B cell (primary cell): Measurements from ENCODE around the gene RAD17. TPM values are rescaled to one million over a fixed set of nuclear protein-coding genes. Genes with fewer than 3 reads are reported as not detected.
A peak's percentile ranks its signal among the peaks of the same experiment; 100 is the strongest.

Source experiments
- ATAC-seq: fragments of 200-7000 bp; cut with Tn5 transposase; one replicate; pipeline ENCODE4 v1.10.0; 2021; ENCODE audit warnings: low read depth, mild to moderate bottlenecking, moderate number of reproducible peaks, moderate library complexity
- CTCF ChIA-PET: fragments of 350-600 bp; sonication (Branson Sonifier 250); formaldehyde crosslinking; loops from one replicate; lab custom pipeline; 2021; ENCODE audit warnings: antibody characterized with exemption, inconsistent platforms; lab: Charles Lee
- POLR2A ChIA-PET: fragments of 350-600 bp; sonication (Branson Sonifier 250); formaldehyde crosslinking; loops from one replicate; lab custom pipeline; 2021; ENCODE audit warnings: antibody characterized with exemption; lab: Charles Lee
- DNase-seq: peaks from one replicate; pipeline ENCODE4 v3.0.0; 2013
- H2AFZ ChIP-seq: 2 replicates; pipeline ENCODE4 v1.6.1; 2012; ENCODE audit warnings: mild to moderate bottlenecking, low read depth, low read length; ENCODE audit not compliant: insufficient read depth, poor library complexity, severe bottlenecking
- H3K27ac ChIP-seq, 2 donors: 1 replicate in 1 of 2; 2 replicates in 1 of 2; pipeline ENCODE4 v1.5.1; 2012 to 2013; ENCODE audit warnings: low read length in 2 of 2, mild to moderate bottlenecking in 2 of 2, moderate library complexity in 1 of 2
- H3K27me3 ChIP-seq, 4 experiments: fragments of 200-600 bp in 1 of 4; sonication (generic) in 1 of 4; replicated peaks in 1 of 4; 1 replicate in 2 of 4; 2 replicates in 2 of 4; pipeline versions ENCODE4 v1.6.1 to v1.7.0; 2013 to 2016; ENCODE audit warnings: low read length in 3 of 4, mild to moderate bottlenecking in 2 of 4, mixed read lengths in 1 of 4, moderate library complexity in 1 of 4; ENCODE audit not compliant: insufficient read depth in 4 of 4, control insufficient read depth in 3 of 4; ENCODE audit errors: control extremely low read depth in 1 of 4
- H3K36me3 ChIP-seq, 2 experiments: replicated peaks in 1 of 2; 1 replicate in 1 of 2; 2 replicates in 1 of 2; pipeline versions ENCODE4 v1.6.1 to v1.7.1; 2013; ENCODE audit warnings: low read length in 1 of 2; ENCODE audit not compliant: insufficient read depth in 2 of 2, control insufficient read depth in 1 of 2; ENCODE audit errors: control extremely low read depth in 1 of 2, extremely low read depth in 1 of 2
- H3K4me1 ChIP-seq, 2 donors: fragments of 200-600 bp in 1 of 2; sonication (generic) in 1 of 2; 1 replicate in 1 of 2; 2 replicates in 1 of 2; pipeline versions ENCODE4 v1.5.1 to v1.6.1; 2013 to 2017; ENCODE audit warnings: low read length in 2 of 2; ENCODE audit not compliant: control insufficient read depth in 2 of 2, insufficient read depth in 2 of 2
- H3K4me2 ChIP-seq: replicated peaks from 2 replicates; pipeline ENCODE3; 2012; ENCODE audit warnings: mild to moderate bottlenecking, low read depth, low read length; ENCODE audit not compliant: poor library complexity, severe bottlenecking
- H3K4me3 ChIP-seq, 5 experiments: fragments of 200-600 bp in 1 of 5; sonication (generic) in 1 of 5; 1 replicate in 3 of 5; 2 replicates in 2 of 5; pipeline versions ENCODE4 v1.5.1 to v1.7.0; 2011 to 2016; ENCODE audit warnings: low read length in 4 of 5, mild to moderate bottlenecking in 4 of 5, low read depth in 2 of 5, control low read depth in 1 of 5, moderate library complexity in 1 of 5; ENCODE audit not compliant: insufficient read depth in 1 of 5; ENCODE audit errors: control extremely low read depth in 1 of 5, extremely low read depth in 1 of 5
- H3K79me2 ChIP-seq: fragments of 200-600 bp; sonication (generic); one replicate; pipeline ENCODE4 v1.6.0; 2016; ENCODE audit warnings: low read length; ENCODE audit not compliant: control insufficient read depth, insufficient read depth
- H3K9ac ChIP-seq: fragments of 200-600 bp; sonication (generic); 2 replicates; pipeline ENCODE4 v1.6.1; 2017; ENCODE audit warnings: mild to moderate bottlenecking, low read length, moderate library complexity
- H3K9me3 ChIP-seq, 3 donors: one replicate each; pipeline versions ENCODE4 v1.6.1 to v1.7.1; 2013; ENCODE audit warnings: low read length in 2 of 3; ENCODE audit not compliant: control insufficient read depth in 2 of 3, insufficient read depth in 1 of 3; ENCODE audit errors: control extremely low read depth in 1 of 3
- H4K20me1 ChIP-seq: 2 replicates; pipeline ENCODE4 v1.6.0; 2012; ENCODE audit warnings: mild to moderate bottlenecking, low read length; ENCODE audit not compliant: insufficient read depth, control insufficient read depth, poor library complexity, severe bottlenecking
- H3K27ac Mint-ChIP-seq: one replicate; pipeline ENCODE4 v1.8.0; 2021; ENCODE audit warnings: mixed read lengths
- H3K27me3 Mint-ChIP-seq: one replicate; pipeline ENCODE4 v1.8.0; 2021; ENCODE audit warnings: mixed read lengths
- H3K4me1 Mint-ChIP-seq: one replicate; pipeline ENCODE4 v1.8.0; 2021; ENCODE audit warnings: mixed read lengths
- H3K4me3 Mint-ChIP-seq: one replicate; pipeline ENCODE4 v1.8.0; 2021; ENCODE audit warnings: mixed read lengths
- H3K9me3 Mint-ChIP-seq: one replicate; pipeline ENCODE4 v1.8.0; 2022; ENCODE audit warnings: mixed read lengths; ENCODE audit not compliant: insufficient read depth
- EZH2 ChIP-seq: IDR thresholded peaks from 2 replicates; pipeline ENCODE4 v1.6.1; 2012; ENCODE audit warnings: borderline replicate concordance, low read depth, mild to moderate bottlenecking, moderate library complexity, low read length; ENCODE audit not compliant: insufficient read depth, poor library complexity, severe bottlenecking
- WGBS: methylation state at CpG from one replicate; pipeline ENCODE4 v1.1.5; 2013; ENCODE audit warnings: missing lambda C conversion rate; ENCODE audit not compliant: insufficient coverage; 5-methylcytosine and 5-hydroxymethylcytosine counted together
- intact Hi-C: fragments of 100-400 bp; cut with micrococcal nuclease; formaldehyde crosslinking; loops from one replicate; pipeline ENCODE4 v1.10.0; 2022
- polyA plus RNA-seq: library from polyadenylated mRNA; depleted of rRNA; stranded (reverse); fragments of >200 nt; gene quantifications from 2 replicates; pipeline ENCODE4 v1.2.3, GENCODE V29; 2012
- total RNA-seq, 2 donors: library from RNA; stranded (reverse); fragments of 120-200 nt in 1 of 2; gene quantifications; 1 replicate in 1 of 2; 2 replicates in 1 of 2; pipeline versions ENCODE4 v1.2.3 to v1.2.4, GENCODE V29; 2013 to 2022
- TF ChIP-seq, protein P1 (sequence below): fragments of 200-600 bp; IDR thresholded peaks from one replicate; pipeline ENCODE4 v1.8.0; 2022; ENCODE audit warnings: antibody characterized with exemption, mild to moderate bottlenecking

RAD17 gene
- total and polyA plus RNA-seq, 2 donors (not counting 1 experiment from before 2014, with no cell fraction given): 21.0 to 39.6 TPM

DNA sequence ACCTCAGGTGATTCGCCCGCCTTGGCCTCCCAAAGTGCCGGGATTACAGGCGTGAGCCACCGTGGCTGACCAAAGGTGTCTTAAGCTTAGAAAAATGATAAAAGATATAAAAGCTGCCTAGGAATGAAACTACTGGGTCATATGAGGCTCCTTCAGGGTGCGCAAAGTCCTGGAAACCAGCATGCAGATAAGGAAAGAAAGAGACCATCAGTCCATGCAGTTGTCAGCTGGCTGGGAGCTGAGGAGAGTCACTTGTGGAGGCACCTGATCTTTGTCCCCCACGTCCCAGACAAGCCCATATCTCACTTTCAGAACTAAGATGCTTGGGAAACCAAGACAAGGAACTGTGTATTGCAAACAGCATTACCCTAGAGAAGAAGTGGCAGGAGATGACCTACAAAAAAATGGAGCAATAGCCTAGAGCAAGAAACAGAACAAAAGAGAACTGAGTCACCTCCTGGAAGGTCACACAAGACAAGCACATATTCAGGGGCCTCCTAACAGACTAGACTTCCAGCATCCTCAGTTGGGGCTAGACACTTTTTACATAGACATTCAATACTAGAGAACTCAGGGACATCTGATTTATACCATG is 34.2 kb upstream of the RAD17 start:
- Mint-ChIP-seq H3K4me1 (peaks cover 15% of the 10 kb centered on the region), H3K27ac (no peak overlapping the region), H3K9me3 (no peaks in the 10 kb centered on the region), H3K4me3 (no peak overlapping the region), H3K27me3 (no peaks in the 10 kb centered on the region)
- no peaks in the 10 kb centered on the region for H3K79me2 ChIP-seq
- H3K9me3 ChIP-seq: peaks cover 0 to 6% (median 0%) of the 10 kb centered on the region in 3 donors
- DNase-seq: no peak
- H3K36me3 ChIP-seq: no peaks in the 10 kb centered on the region
- ChIA-PET POLR2A (interaction anchor here (0.6 to 0.9 kb wide), 3 partner anchors 12 to 242 kb away, joined by 3 to 7 read pairs (median 4); no protein-coding TSS in a partner anchor), CTCF (interaction anchor here (0.7 to 4.9 kb wide), 10 partner anchors 8 to 294 kb away, joined by 3 to 36 read pairs (median 4); partner anchors contain the start of gene SLC30A5)
- no peaks in the 10 kb centered on the region for H4K20me1 ChIP-seq
- ATAC-seq: no peak
- peaks cover 10 to 17% of the 10 kb centered on the region in 2 donors for H3K4me1 ChIP-seq
- no peaks in the 10 kb centered on the region for H3K27me3 ChIP-seq
- no peak overlapping the region for H3K4me3 ChIP-seq
- intact Hi-C loops: no loop called here
- no peak for TF ChIP-seq EZH2
- TF ChIP-seq, protein P1, sequence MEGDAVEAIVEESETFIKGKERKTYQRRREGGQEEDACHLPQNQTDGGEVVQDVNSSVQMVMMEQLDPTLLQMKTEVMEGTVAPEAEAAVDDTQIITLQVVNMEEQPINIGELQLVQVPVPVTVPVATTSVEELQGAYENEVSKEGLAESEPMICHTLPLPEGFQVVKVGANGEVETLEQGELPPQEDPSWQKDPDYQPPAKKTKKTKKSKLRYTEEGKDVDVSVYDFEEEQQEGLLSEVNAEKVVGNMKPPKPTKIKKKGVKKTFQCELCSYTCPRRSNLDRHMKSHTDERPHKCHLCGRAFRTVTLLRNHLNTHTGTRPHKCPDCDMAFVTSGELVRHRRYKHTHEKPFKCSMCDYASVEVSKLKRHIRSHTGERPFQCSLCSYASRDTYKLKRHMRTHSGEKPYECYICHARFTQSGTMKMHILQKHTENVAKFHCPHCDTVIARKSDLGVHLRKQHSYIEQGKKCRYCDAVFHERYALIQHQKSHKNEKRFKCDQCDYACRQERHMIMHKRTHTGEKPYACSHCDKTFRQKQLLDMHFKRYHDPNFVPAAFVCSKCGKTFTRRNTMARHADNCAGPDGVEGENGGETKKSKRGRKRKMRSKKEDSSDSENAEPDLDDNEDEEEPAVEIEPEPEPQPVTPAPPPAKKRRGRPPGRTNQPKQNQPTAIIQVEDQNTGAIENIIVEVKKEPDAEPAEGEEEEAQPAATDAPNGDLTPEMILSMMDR: no peak
- no peak overlapping the region for H3K27ac ChIP-seq
- H3K9ac ChIP-seq: no peak overlapping the region
- H2AFZ ChIP-seq: peak overlapping the region; percentile 65
- WGBS: 95% methylated on average over 6 of the region's 7 CpGs
- H3K4me2 ChIP-seq: no peak overlapping the region

DNA sequence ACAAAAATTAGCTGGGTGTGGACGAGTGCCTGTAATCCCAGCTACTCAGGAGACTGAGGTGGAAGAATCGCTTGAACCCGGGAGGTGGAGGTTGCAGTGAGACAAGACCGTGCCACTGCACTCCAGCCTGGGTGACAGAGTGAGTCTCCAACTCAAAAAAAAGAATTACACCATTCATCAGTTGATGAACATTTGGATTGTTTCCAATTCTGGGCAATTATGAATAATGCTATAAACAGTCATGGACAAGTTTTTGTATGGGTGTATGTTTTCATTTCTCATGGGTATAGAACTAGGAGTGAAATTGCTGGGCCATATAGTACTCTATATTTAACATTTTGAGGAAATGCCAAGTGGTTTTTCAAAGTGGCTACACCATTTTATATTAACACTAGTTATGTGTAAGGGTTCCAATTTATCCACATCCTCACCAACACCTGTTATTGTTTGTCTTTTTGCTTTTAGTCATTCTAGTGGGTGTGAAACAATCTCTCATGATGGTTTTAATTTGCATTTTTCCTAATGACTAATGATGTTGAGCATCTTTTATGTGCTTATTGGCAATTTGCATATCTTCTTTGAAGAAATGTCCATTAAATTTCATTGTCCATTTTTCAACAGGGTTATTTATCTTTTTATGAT is 28.0 kb upstream of the RAD17 start:
- Histone ChIP-seq H4K20me1 (no peaks in the 10 kb centered on the region), H2AFZ (no peak overlapping the region), H3K4me1 (no peaks in the 10 kb centered on the region), H3K9me3 (no peaks in the 10 kb centered on the region), H3K4me2 (no peak overlapping the region), H3K27ac (no peak overlapping the region), H3K27me3 (no peaks in the 10 kb centered on the region), H3K79me2 (no peaks in the 10 kb centered on the region), H3K9ac (no peak overlapping the region), H3K4me3 (no peak overlapping the region), H3K36me3 (no peaks in the 10 kb centered on the region)
- 100% methylated on average over 1 of the region's 4 CpGs for WGBS
- no peaks in the 10 kb centered on the region for H3K27me3 Mint-ChIP-seq
- intact Hi-C loops: no loop called here
- POLR2A ChIA-PET: interaction anchor here (0.6 kb wide), 1 partner anchor 28 kb away, joined by 3 read pairs; no protein-coding TSS in a partner anchor
- DNase-seq: no peak
- no peak overlapping the region for H3K27ac Mint-ChIP-seq
- H3K9me3 Mint-ChIP-seq: peaks cover 4% of the 10 kb centered on the region
- no peak for TF ChIP-seq EZH2
- TF ChIP-seq, protein P1: no peak
- CTCF ChIA-PET: no interaction called here
- H3K4me3 Mint-ChIP-seq: no peak overlapping the region
- H3K4me1 Mint-ChIP-seq: no peaks in the 10 kb centered on the region
- no peak for ATAC-seq
